Measurements from ENCODE around the gene RPS19. TPM values are rescaled to one million over a fixed set of nuclear protein-coding genes. Genes with fewer than 3 reads are reported as not detected.
A peak's percentile ranks its signal among the peaks of the same experiment; 100 is the strongest.

RPS19 gene
- total and polyA plus RNA-seq, 7 donors = 593 to 2,236 (median 962) TPM

DNA sequence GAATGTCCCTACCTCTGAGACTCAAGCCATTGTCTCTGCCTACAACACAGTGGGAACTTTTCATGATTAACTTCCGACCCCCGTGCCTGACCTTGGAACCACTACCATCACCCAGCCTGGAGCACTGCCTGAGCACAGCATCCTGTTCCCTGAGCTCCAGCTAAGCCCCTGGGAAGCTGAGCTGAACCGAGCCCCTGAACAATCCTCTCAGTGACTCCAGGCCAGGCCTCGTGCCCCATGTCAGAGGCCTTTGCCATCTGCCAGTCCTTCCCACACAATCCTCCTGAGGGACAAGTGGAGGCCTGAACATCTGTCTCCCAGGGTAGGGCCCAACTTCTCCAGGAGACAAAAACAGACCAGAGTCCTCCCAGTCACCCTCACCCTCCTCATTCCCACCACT, 46.1 kb upstream of the RPS19 start:
- Histone ChIP-seq H3K9me3 (no peaks in the 10 kb centered on the region), H3K27ac (no peak overlapping the region), H3K4me1 (no peaks in the 10 kb centered on the region), H3K4me3 (no peak overlapping the region), H3K27me3 (ENCODE audit: insufficient read depth in 3 of 3, low read length in 2 of 3) (no peaks in the 10 kb centered on the region), H3K36me3 (ENCODE audit: insufficient read depth in 1 of 2, low read depth in 1 of 2) (no peaks in the 10 kb centered on the region)
- DNase-seq = no peak
- intact Hi-C loops (cut with DNase I) = no loop called here
- TF ChIP-seq, protein P1, sequence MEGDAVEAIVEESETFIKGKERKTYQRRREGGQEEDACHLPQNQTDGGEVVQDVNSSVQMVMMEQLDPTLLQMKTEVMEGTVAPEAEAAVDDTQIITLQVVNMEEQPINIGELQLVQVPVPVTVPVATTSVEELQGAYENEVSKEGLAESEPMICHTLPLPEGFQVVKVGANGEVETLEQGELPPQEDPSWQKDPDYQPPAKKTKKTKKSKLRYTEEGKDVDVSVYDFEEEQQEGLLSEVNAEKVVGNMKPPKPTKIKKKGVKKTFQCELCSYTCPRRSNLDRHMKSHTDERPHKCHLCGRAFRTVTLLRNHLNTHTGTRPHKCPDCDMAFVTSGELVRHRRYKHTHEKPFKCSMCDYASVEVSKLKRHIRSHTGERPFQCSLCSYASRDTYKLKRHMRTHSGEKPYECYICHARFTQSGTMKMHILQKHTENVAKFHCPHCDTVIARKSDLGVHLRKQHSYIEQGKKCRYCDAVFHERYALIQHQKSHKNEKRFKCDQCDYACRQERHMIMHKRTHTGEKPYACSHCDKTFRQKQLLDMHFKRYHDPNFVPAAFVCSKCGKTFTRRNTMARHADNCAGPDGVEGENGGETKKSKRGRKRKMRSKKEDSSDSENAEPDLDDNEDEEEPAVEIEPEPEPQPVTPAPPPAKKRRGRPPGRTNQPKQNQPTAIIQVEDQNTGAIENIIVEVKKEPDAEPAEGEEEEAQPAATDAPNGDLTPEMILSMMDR (IDR thresholded peaks at IDR 0.05) = no peak
- 45 to 64% (median 51%) methylated on average over 4 of the region's 4 CpGs for WGBS, 3 donors
- no peak for ATAC-seq

DNA sequence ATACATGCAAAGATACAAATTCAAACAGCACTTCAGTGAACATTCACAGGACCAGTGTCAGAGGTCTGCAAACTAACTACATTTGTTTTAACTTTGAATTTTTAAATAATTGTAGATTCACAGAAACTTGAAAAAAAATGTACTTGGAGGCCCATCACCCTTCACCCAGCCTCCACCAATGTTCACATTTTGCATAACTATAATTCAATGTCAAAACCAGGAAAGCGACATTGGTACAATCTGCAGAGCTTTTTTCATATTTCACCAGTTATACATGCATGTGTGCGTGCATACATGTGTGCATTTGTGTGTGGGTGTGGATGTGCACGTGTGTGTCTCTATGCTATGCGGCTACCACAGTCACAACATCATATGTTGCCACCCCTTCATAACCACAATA, 44.8 kb upstream of the RPS19 start:
- DNase-seq (no peak), ATAC-seq (no peak)
- TF ChIP-seq, protein P1 (IDR thresholded peaks at IDR 0.05) = no peak
- Histone ChIP-seq H3K9me3 (no peaks in the 10 kb centered on the region), H3K27me3 (ENCODE audit: insufficient read depth in 3 of 3, low read length in 2 of 3) (peaks cover 0 to 1% (median under 1%) of the 10 kb centered on the region in 3 donors), H3K36me3 (ENCODE audit: insufficient read depth in 1 of 2, low read depth in 1 of 2) (no peaks in the 10 kb centered on the region), H3K4me3 (no peak overlapping the region), H3K4me1 (no peaks in the 10 kb centered on the region), H3K27ac (no peak overlapping the region)
- intact Hi-C loops (cut with DNase I) = no loop called here
- WGBS, 3 donors = 55 to 72% (median 68%) methylated on average over 4 of the region's 4 CpGs

DNA sequence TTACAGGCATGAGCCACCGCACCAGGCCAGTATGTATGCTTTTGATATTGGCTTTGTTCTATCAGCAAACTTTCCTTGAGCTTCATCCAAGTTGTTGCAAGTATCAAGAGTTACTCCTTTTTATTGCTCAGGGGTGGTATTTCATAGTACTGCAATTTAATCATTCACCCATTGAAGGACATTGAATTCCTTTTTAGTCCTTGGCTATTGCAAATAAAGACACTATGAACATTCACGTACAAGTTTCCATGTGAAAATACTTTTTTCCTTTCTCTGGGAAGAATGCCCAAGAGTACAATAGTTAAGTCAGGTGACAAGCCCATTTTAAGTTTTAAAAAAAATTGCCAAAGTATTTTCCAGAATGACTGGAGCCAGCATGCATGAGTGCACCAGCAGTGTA, 43.3 kb upstream of the RPS19 start:
- 55 to 65% (median 65%) methylated on average over 2 of the region's 2 CpGs for WGBS, 3 donors
- no peaks in the 10 kb centered on the region for H3K4me1 ChIP-seq
- H3K27ac ChIP-seq = no peak overlapping the region
- no peaks in the 10 kb centered on the region for H3K36me3 ChIP-seq (ENCODE audit: insufficient read depth in 1 of 2, low read depth in 1 of 2)
- ATAC-seq = no peak
- peaks cover 0 to 4% (median 1%) of the 10 kb centered on the region in 3 donors for H3K27me3 ChIP-seq (ENCODE audit: insufficient read depth in 3 of 3, low read length in 2 of 3)
- TF ChIP-seq, protein P1 (IDR thresholded peaks at IDR 0.05) = no peak
- no peak for DNase-seq
- H3K9me3 ChIP-seq = no peaks in the 10 kb centered on the region
- intact Hi-C loops (cut with DNase I) = no loop called here
- no peak overlapping the region for H3K4me3 ChIP-seq

DNA sequence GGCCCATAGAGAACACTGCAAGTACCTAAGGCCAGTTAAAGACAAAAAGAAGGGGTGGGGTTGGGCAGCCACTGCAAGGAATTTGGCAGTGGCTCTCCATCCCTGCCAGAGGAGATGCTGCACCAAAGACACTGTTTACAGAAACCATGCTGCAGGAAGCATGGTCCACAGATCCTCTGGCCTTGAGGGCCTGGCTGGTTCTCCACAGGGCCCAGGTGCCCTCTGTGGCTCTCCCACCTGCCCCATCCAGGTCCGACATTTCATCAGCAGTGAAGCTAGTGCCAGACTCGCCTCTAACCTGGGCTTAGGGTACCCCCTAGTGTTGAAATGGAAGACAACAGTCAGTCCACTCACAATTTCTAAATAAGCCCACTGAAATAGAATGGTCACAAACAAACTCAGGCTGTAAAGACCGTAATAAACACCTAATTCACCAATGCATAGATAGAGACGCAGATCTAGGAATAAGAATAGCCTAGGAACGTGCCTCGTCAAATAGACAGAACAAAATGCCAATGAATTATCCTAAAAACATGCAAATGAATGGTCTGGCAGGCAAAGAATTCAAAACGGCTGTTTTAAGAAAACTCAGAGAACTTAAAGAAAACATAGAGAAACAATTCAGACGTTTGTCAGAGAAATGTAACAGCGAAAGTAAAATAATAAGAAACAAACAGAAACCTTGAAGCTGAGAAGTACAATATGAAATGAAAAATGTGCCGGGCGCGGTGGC, 38.9 kb upstream of the RPS19 start:
- Histone ChIP-seq H3K9me3 (no peaks in the 10 kb centered on the region), H3K4me1 (no peaks in the 10 kb centered on the region), H3K36me3 (ENCODE audit: insufficient read depth in 1 of 2, low read depth in 1 of 2) (no peaks in the 10 kb centered on the region), H3K4me3 (no peak overlapping the region), H3K27ac (no peak overlapping the region), H3K27me3 (ENCODE audit: insufficient read depth in 3 of 3, low read length in 2 of 3) (peaks cover 0 to 4% (median 1%) of the 10 kb centered on the region in 3 donors)
- 35 to 38% (median 37%) methylated on average over 12 of the region's 12 CpGs for WGBS, 3 donors
- ATAC-seq (no peak), DNase-seq (no peak)
- intact Hi-C loops (cut with DNase I) = no loop called here
- TF ChIP-seq, protein P1 (IDR thresholded peaks at IDR 0.05) = peak; percentile 20
